Inflammatory macrophage treated with lipopolysaccharide for 4 hours (primary cell): ENCODE results near the gene DCLK2.

ENCODE experiments used
- DNase-seq: peaks from one replicate; pipeline ENCODE4 v3.0.0-alpha.2; 2020

DCLK2 gene

DNA sequence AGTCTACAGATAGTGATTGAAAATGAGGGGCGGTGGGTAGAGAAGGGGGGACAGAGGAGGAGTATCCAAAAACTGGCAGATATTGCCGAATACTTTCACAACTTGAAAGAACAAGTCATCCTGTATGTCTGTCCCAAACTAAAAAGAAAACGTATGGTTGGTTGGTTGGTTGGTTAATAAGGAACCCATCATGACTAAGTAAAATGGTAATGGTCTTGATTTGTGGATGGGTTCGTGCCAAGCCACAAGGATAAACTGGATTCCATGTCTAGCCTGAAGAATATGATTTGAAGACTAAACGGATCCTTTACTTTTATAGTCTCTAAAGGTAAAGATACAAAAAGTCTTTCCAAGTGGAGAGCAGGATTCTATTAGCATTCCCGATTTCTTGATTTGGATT, 208.4 kb downstream of the DCLK2 start:
- no peak for DNase-seq

DNA sequence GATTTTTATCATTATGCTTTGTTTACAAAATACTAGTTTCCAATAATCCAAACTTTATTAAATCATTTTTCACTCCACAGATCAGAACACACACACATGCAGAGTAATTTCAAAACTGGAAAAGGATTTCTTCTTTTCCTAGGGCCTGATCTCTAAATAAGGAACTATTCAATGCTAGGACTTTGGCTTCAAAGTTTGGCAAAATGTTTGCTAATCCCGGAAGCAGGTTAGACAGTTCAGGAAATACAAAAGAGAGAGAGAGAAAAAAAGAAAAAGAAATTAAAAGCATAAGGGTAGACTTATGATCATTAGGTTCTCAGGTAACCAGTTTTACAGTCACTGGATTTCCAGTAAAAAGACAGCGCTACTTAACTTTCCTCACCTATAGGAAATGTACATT, 211.0 kb downstream of the DCLK2 start:
- peak; percentile 28 for DNase-seq

DNA sequence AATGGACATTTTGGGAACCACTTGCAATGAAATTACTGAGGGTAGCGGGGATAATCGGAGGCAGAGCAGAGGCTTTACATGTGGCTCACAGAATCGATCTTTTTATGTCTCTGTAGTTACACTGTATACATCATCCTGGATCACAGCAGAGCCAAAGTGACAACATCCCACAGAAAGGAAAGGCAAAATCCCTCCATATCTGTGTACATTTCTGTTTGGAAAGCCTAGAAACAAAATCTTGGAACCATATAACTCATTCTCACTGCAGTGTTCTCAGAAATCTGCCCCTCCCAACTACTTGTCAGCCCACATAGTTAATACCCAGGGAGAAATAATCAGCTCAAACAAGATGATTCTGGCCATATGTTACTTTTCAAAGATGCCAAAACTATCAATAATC, 211.6 kb downstream of the DCLK2 start:
- no peak for DNase-seq

DNA sequence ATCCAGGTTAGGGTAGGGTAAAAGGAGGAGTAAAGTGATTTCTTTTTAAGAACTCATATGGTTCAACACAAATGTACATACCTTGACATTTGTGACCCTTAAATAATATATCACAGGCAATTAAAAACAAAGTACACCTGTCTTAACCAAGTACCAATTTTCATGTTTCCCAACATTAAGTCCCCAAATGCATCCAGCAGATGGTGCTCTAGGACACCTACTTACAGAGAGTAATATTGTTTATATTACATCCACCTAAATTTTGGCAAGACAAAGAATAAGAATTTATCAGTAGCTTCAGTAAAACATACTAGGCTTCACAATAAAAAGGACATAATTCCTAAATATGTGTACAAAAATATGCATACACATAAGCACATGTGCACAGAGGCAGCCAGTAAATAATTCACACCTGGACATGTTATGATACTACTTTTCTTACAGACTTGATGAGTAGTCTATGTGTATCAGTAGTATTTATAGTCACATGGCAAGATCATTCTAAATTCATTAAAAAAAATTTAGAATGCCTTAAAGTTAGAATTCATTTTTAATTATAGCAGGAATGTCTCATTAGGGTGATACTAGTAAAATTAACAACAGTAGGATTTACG, 219.7 kb downstream of the DCLK2 start:
- DNase-seq: peak; percentile 52

GRCh38 chr4:150299816-150300215, 221.6 kb downstream of the DCLK2 start:
- no peak for DNase-seq

DNA sequence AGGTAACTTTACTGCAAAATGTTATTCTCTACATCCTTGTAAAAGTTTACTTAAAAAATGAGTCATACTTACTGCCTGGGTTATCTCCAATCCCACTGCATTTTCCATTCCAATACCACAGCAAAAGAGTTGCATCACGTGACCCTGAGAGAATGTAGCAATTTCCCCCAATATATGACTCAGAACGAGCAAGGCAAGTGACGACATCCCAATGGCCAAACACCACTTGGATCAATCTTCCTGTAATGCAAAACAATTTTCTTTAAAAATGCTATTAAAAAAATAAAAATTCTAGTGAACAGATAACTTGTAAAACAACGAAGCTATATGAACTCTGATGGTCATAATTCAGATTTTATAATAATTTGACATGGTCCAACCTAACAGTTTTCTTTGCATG, 224.3 kb downstream of the DCLK2 start:
- DNase-seq: peak; percentile 76

DNA sequence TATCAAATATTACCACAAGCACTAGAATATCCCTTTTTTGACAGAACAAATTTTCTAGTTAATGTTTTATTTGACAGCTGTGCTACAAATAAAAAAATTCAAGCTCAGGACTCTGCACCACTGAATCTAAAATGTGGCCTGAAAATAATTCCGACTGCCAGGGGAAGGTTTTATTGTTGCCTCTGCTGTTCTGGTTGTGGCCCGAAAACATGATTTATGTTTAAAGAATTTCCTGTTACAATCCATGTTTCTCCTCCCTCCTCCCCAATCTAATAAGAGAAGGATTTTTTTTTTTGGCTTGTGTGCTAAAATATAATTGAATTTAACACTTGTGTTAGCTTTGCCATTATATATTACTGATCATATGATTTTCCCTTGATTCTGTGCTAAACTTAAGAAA, 227.8 kb downstream of the DCLK2 start:
- DNase-seq: no peak

DNA sequence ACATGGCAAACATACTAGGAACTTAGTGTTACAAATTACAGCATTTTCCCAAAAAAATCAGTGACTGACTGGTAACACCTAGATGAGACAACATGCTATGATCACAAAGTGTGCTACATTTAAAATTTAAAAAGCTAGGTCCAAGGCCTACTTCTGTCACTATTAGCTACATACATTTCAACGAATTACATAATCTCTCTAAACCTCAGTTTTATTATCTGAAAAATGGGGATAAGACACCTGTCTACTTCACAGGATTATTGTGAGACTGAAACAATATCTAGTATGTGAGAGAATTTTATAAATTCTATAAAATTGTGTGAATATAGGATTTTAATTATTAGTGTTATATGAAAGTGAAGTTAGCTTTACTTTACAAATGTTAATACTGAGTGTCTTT, 228.5 kb downstream of the DCLK2 start:
- DNase-seq: no peak
